Stomach (tissue), 4 donors: ENCODE data around the gene ZNF423.
"Not testable (repeated sequence)": the region's sequence is repeated elsewhere in the genome, so short reads cannot be mapped to it uniquely, and the experiment has no call there.

Experiments used
- EP300 ChIP-seq: sonication (generic); formaldehyde crosslinking; IDR thresholded peaks from one replicate; pipeline ENCODE4 v1.6.1; 2017; ENCODE audit warnings: antibody characterized with exemption
- POLR2A ChIP-seq, 4 donors: fragments of 450-650 bp; IDR thresholded peaks; one replicate each; pipeline ENCODE4 v1.6.1; 2016; ENCODE audit warnings: antibody characterized with exemption in 4 of 4, control low read depth in 2 of 4, mild to moderate bottlenecking in 1 of 4, moderate library complexity in 1 of 4
- POLR2AphosphoS5 ChIP-seq, 3 donors: sonication (generic); formaldehyde crosslinking; IDR thresholded peaks; one replicate each; pipeline ENCODE4 v1.6.1; 2016; ENCODE audit warnings: antibody characterized with exemption in 3 of 3
- TF ChIP-seq, protein P1 (sequence below), 7 experiments: fragments of 450-650 bp in 4 of 7; fragments of 200-600 bp in 3 of 7; sonication (generic) in 3 of 7; IDR thresholded peaks; one replicate each; pipeline ENCODE4 v1.5.1; 2016 to 2019; ENCODE audit warnings: antibody characterized with exemption in 7 of 7, control low read depth in 2 of 7, mild to moderate bottlenecking in 1 of 7

DNA sequence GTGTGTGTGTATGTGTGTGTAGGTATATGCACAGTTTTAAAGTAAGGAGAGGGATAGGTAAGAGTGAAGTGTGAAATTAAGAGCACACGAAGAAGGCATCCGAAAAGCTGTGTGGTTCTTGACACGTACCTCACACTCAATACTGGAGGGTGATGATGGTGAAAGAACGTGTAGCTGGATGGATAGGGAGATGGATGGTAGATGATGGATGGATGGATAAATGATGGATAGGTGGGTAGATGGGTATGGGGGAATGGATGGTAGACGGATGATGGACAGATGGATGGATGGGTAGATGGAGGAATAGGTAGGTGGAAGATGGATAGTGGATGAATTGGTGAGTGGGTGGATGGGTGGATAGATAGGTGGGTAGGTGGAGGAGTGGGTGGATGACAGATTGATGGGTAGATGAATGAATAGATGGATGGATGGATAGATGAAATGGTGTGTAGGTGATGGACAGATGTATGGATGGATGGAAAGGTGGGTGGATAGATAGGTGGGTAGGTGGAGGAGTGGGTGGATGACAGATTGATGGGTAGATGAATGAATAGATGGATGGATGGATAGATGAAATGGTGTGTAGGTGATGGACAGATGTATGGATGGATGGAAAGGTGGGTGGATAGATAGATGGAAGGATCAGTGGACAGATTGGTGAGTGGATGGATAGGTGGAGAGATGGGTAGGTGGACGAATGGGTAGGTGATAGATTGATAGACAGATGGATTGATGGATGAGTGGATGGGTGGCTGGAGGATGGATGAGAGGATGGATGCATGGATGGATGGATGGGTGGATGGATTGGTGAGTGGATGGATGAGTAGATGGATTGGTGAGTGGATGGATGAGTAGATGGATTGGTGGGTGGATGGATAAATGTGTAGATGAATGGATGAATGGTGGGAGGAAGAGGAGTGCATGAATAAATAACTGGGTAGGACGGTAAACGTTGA is 349.6 kb downstream of the ZNF423 start:
- not testable (repeated sequence) for TF ChIP-seq POLR2A (IDR thresholded peaks at IDR 0.05); POLR2AphosphoS5 (IDR thresholded peaks at IDR 0.05); EP300
- TF ChIP-seq, protein P1, sequence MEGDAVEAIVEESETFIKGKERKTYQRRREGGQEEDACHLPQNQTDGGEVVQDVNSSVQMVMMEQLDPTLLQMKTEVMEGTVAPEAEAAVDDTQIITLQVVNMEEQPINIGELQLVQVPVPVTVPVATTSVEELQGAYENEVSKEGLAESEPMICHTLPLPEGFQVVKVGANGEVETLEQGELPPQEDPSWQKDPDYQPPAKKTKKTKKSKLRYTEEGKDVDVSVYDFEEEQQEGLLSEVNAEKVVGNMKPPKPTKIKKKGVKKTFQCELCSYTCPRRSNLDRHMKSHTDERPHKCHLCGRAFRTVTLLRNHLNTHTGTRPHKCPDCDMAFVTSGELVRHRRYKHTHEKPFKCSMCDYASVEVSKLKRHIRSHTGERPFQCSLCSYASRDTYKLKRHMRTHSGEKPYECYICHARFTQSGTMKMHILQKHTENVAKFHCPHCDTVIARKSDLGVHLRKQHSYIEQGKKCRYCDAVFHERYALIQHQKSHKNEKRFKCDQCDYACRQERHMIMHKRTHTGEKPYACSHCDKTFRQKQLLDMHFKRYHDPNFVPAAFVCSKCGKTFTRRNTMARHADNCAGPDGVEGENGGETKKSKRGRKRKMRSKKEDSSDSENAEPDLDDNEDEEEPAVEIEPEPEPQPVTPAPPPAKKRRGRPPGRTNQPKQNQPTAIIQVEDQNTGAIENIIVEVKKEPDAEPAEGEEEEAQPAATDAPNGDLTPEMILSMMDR (IDR thresholded peaks at IDR 0.05), result not testable (repeated sequence)
